Measurements from ENCODE around the gene GSK3B.

GSK3B gene

DNA sequence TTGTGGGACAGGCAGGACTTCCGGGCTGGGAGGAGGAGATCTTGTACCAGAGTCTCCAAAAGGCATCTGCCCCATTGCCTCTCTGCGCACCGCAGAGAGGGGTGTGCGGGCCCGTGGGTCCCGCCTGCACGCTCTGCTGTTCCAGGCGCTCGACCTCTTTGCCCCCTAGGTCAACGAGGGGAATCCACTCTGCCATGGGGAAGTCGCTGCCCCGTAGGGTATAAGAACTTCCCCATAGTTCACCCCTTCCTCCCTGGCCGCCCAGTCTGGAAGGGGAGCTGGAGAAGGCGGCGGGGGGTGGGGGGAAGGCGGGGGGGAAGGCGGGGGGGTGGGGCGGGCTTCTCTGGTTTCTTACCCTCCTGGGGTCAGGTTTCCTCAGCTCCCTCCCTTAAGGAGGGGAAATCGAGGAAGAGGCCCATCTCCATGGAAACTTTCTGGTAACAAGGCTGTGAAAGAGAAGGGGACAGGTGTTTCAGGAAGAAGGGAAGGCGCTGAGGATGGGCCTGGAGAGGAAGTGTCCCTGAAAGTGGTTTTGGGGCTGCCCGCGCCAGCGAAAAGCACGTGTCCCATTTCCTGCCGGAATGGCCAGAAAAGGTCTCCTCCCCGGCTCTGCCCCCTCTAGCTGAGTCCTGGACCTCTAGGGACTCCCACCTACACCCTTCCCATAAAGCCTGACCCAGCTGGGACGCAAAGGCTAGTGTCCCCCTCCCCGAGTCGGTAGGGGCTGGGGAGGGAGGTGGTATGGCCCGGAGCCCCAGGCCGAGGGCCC, 284.8 kb downstream of the GSK3B start:
- peak; percentile 16 for DNase-seq

- DNase-seq = no peak
Observed at GRCh38 chr3:119808843-119809242, 285.4 kb downstream of the GSK3B start.

DNA sequence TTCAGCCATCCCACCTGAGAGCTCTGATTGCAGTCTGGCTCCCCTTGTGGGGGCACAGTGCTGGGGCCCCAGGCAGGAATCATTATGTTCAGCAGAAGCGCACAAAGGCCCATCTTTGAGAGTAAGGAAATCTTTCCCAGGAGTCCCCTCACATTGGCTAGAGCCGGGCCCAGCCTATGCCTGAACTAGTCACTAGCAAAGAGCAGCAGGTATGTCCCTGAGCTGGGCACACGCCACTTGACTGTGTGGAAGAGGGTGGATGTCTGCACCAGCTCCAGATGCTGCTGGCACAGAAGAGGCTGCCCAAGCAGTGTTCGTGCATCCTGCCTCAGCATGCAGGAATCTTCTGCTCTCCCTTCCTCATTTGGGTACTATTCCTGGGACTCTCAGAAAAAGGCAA, 286.0 kb downstream of the GSK3B start:
- DNase-seq = no peak

- DNase-seq = no peak
Observed at GRCh38 chr3:119800844-119801243, 293.4 kb downstream of the GSK3B start.

DNA sequence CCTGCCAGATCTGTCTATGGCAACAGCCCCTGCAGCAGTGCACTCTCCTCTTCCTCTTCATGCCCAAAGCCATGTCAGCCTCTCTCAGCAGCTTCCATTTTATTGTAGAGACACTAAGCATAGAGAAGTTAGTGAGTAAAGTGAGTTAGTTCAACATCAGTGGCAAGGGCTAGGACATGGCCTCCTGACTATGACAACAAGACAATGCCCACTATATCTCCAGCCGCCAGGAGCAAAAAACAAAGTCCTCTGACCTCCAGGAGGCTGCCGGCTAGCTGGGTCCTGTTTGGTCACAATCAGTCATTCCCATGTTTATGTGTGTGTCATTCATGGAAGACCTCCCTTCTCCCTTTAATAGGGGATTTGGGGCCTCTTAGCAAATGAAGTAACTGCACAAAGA, 297.5 kb downstream of the GSK3B start:
- DNase-seq = no peak

DNA sequence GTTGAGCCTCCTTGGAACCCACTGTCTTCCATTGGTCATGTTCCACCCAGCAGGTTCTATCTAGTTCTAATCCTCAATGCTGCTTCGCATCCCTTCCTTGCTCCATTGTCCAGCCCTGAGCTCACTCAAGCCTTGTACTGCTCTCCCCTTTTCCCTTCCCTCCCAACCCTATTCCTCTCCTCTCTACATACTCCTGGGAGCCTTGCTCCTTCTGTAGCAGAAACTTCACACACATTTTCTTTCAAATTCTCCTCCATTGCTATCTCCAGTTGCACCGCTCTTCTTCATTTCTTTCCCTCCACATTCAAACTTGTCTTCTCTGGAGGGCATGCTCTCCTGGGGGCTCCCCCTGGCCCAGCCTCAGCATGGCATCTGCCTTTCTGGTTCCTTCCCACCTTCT, 297.9 kb downstream of the GSK3B start:
- DNase-seq = no peak

GRCh38 chr3:119795849-119796248, 298.4 kb downstream of the GSK3B start:
- DNase-seq = no peak

DNA sequence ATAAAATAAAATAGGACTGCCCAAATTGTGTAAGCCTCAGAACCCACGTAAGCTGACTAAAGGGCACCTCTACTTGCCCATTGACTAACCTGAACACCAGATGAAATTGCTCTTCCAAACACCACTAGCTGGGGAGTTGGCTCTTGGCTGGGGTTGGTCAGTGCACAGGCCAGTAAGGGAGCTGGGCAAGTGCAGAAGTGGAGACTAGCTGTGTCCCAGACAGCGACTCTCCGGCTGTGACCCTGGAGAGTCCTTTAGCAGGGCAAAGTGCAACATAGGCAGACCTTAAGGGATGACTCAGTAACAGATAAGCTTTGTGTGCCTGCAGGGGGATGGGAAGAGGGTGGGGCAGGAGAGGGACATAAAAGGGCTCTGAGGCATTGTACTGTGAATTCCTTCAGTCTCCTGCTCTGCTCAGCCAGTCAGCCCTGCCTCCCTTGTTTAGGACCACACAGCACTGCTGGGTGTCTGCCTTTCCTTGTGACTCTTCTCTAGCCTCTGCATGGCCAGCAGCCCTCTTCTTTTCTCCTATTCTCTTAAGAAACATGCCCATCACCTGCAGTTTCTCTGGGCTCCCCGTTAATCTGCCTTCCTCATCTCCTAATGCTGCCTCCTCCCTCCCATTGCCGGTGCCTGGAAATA, 299.2 kb downstream of the GSK3B start:
- no peak for DNase-seq

DNA sequence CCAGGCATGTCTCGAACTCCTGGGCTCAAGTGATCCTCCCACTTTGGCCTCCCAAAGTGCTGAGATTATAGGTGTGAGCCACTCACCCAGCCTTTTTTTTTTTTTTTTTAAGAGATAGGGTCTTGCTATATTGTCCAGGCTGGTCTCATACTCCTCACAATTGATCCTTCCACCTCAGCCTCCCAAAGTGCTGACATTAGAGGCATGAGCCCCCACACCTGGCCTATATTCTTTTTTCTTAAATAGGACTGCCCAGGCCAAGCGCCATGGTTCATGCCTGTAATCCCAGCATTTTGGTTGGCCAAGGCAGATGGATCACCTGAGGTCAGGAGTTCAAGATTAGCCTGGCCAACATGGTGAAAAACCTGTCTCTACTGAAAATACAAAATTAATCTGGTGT, 299.8 kb downstream of the GSK3B start:
- DNase-seq = no peak

DNA sequence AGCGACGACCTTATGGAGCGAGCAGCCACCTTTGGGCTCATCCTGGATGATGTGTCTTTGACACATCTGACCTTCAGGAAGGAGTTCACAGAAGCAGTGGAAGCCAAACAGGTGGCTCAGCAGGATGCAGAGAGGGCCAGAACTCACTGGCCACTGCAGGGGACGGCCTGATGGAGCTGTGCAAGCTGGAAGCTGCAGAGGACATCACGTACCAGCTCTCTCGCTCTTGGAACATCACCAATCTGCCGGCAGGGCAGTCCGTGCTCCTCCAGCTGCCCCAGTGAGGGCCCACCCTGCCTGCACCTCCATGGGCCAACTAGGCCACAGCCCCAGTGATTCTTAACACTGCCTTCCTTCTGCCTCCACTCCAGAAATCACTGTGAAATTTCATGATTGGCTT, 302.0 kb downstream of the GSK3B start:
- DNase-seq = no peak

GRCh38 chr3:119790369-119790768, 303.9 kb downstream of the GSK3B start:
- no peak for DNase-seq

DNA sequence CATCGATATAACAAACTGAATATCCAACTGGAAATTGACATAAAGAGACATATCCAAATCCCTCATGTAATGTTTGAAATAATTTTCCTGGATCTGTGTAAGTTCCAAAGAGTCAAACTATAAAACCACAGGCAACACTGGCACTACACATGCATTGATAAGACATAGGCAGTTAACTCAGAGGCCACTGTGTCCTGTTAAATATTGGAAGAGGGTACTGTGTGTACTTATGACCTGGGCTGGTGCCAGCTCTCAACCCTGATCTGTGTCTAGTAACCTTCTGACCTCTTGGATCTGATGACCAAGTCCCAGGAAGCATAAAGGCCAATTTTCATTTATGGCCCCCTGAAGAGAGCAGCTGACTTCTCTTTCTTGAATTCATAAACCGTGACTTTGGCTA, 307.8 kb downstream of the GSK3B start:
- DNase-seq = no peak

- DNase-seq = no peak
Observed at GRCh38 chr3:119783883-119784282, 310.4 kb downstream of the GSK3B start.

- no peak for DNase-seq
Observed at GRCh38 chr3:119783255-119783654, 311.0 kb downstream of the GSK3B start.

- no peak for DNase-seq
Observed at GRCh38 chr3:119782460-119782859, 311.8 kb downstream of the GSK3B start.

GRCh38 chr3:119781330-119782198, 312.7 kb downstream of the GSK3B start, which contains the start of gene NR1I2:
TSS of gene NR1I2 (plus strand) at chr3:119782101.
- DNase-seq = no peak

DNA sequence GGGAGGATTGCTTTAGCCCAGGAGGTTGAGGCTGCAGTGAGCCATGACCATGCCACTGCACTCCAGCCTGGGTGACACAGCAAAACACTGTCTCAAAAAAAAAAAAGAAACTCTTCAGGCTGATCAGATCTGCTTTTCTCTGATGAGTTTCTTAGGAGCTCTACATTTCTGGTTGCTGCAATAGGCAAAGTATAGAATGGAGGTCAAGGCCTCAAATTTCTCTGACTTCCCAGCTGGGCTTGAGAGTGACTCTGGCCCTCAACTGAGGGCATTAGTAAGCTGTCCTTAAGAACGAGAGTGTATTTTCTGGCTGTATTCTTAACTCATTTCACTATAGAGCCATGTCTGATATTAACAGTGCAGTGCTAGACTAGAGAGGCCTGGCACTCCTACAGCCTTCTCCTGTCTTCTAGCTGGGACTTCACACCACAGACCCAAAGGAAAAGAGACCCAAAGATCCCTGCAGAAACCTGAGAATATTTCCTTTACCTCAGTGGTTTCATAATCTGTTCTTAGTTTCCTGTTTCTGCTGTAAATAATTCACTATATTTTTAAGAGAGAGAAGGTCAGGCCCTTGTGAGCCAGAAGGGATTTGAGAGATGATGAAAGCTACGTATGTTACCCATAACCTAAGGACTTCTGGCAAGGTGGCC, 314.4 kb downstream of the GSK3B start:
- no peak for DNase-seq

GRCh38 chr3:119778811-119779210, 315.4 kb downstream of the GSK3B start:
- no peak for DNase-seq

- DNase-seq = no peak
Observed at GRCh38 chr3:119778176-119778575, 316.1 kb downstream of the GSK3B start.

GRCh38 chr3:119776304-119776703, 317.9 kb downstream of the GSK3B start:
- no peak for DNase-seq

DNA sequence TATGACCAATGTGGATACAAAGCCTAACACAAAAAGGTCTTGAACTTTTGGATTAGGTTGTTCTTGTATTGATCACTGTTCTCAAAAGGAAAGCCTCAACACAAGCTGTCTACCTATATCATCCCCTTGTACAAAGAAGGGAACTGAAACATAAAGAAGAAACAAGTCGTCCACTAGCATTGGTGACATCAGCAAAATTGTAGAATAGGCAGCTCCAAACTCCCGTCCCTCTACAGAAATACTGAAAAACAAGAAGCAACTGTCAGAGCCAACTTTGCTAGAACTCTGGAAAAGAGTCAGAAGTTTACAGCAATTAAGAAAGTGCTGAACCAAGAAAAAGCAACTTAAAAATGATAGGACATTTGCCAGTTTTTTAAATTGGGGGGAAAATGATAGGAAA, 319.8 kb downstream of the GSK3B start:
- no peak for DNase-seq
